HepG2 (cell line): ENCODE measurements around the gene ATG2A. TPM values are rescaled to one million over a fixed set of nuclear protein-coding genes. Genes with fewer than 3 reads are reported as not detected.

Source experiments
- CBX5 ChIP-seq: sonication (generic); formaldehyde crosslinking; IDR thresholded peaks from 2 replicates; pipeline ENCODE4 v1.4.0; 2020; ENCODE audit warnings: missing genetic modification reagents, borderline replicate concordance
- ELF1 ChIP-seq: sonication (generic); formaldehyde crosslinking; IDR thresholded peaks from 2 replicates; pipeline ENCODE4 v1.4.0; 2020; ENCODE audit warnings: missing genetic modification reagents
- GATAD1 ChIP-seq: IDR thresholded peaks from 2 replicates; pipeline ENCODE4 v1.6.1; 2016; ENCODE audit warnings: missing genetic modification reagents, missing compliant biosample characterization
- GATAD2A ChIP-seq: IDR thresholded peaks from 2 replicates; pipeline ENCODE4 v1.6.1; 2016
- KAT8 ChIP-seq: IDR thresholded peaks from 2 replicates; pipeline ENCODE4 v1.6.1; 2016; ENCODE audit warnings: missing genetic modification reagents, missing compliant biosample characterization
- NFYC ChIP-seq: IDR thresholded peaks from 2 replicates; pipeline ENCODE4 v1.6.1; 2016; ENCODE audit warnings: missing genetic modification reagents, missing compliant biosample characterization
- PAXIP1 ChIP-seq: sonication (generic); formaldehyde crosslinking; conservative IDR thresholded peaks from 2 replicates; pipeline ENCODE4 v1.4.0; 2020; ENCODE audit warnings: mild to moderate bottlenecking, missing genetic modification reagents, moderate library complexity
- RXRA ChIP-seq: sonication (generic); formaldehyde crosslinking; IDR thresholded peaks from 2 replicates; pipeline ENCODE4 v1.5.1; 2020; ENCODE audit warnings: missing genetic modification reagents
- SMC3 ChIP-seq: IDR thresholded peaks from 2 replicates; pipeline ENCODE4 v1.6.1; 2011; ENCODE audit warnings: low read length, improper control_type of control experiment
- ZNF281 ChIP-seq: sonication (generic); formaldehyde crosslinking; IDR thresholded peaks from 2 replicates; pipeline ENCODE4 v1.4.0; 2020; ENCODE audit warnings: missing genetic modification reagents, borderline replicate concordance
- ZNF674 ChIP-seq: sonication (generic); formaldehyde crosslinking; IDR thresholded peaks from 2 replicates; pipeline ENCODE4 v1.5.0; 2020; ENCODE audit warnings: low read depth, mild to moderate bottlenecking, missing genetic modification reagents
- ZNF709 ChIP-seq: sonication (generic); formaldehyde crosslinking; IDR thresholded peaks from 2 replicates; pipeline ENCODE4 v1.5.0; 2020; ENCODE audit warnings: mild to moderate bottlenecking, missing genetic modification reagents
- polyA plus RNA-seq, 8 experiments: library from polyadenylated mRNA; depleted of rRNA in 3 of 8; stranded (reverse) in 7 of 8; unstranded in 1 of 8; fragments of >200 nt; fragmentation: Illumina TruSeq in 4 of 8; extraction: Trizol in 4 of 8; gene quantifications; 2 replicates each; pipeline versions ENCODE4 v1.2.1 to v1.2.3, GENCODE V29; 2011 to 2016; ENCODE audit warnings: low read depth in 4 of 8, missing spikeins in 1 of 8, mixed read lengths in 1 of 8; ENCODE audit not compliant: insufficient read depth in 1 of 8
- total RNA-seq, 5 experiments: library from RNA; depleted of rRNA; stranded (reverse); fragments of >200 nt; fragmentation: Illumina TruSeq; extraction: Trizol; gene quantifications; 2 replicates each; pipeline ENCODE4 v1.2.3, GENCODE V29; 2016; ENCODE audit warnings: low read depth in 1 of 5
- TF ChIP-seq, protein P1 (sequence below): IDR thresholded peaks from 2 replicates; pipeline ENCODE4 v1.6.1; 2016; ENCODE audit warnings: mild to moderate bottlenecking, missing biosample characterization, missing genetic modification reagents
- TF ChIP-seq, protein P2 (sequence below): sonication (generic); formaldehyde crosslinking; IDR thresholded peaks from 2 replicates; pipeline ENCODE4 v1.5.1; 2020; ENCODE audit warnings: mild to moderate bottlenecking, missing genetic modification reagents, moderate library complexity
- TF ChIP-seq, protein P3 (sequence below): sonication (generic); formaldehyde crosslinking; IDR thresholded peaks from 2 replicates; pipeline ENCODE4 v1.8.1; 2023; ENCODE audit warnings: missing genetic modification reagents, inconsistent platforms, borderline replicate concordance

Gene ATG2A
- total and polyA plus RNA-seq, 2 of the 13 experiments (the other 11 are each of a cell fraction or from before 2014, with no cell fraction given), result 6.7 to 8.0 TPM

- TF ChIP-seq, protein P1, sequence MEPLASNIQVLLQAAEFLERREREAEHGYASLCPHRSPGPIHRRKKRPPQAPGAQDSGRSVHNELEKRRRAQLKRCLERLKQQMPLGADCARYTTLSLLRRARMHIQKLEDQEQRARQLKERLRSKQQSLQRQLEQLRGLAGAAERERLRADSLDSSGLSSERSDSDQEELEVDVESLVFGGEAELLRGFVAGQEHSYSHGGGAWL (CRISPR knock-in tag), result no peak
- TF ChIP-seq GATAD1 (CRISPR knock-in tag) (peak; percentile 43; the same call in 1 of the 2 replicates), KAT8 (0 out of 2 replicates have a peak, but pooled peaks have one; percentile 23), CBX5 (CRISPR knock-in tag) (peak; percentile 43; the same call in 1 of the 2 replicates), ZNF281 (CRISPR knock-in tag) (peak; percentile 96), ELF1 (CRISPR knock-in tag) (peak; percentile 17; the same call in 1 of the 2 replicates), PAXIP1 (peak; percentile 52), GATAD2A (CRISPR knock-in tag) (peak; percentile 78), SMC3 (no peak), ZNF709 (CRISPR knock-in tag) (no peak), NFYC (CRISPR knock-in tag) (no peak), RXRA (CRISPR knock-in tag) (peak; percentile 75; the same call in 1 of the 2 replicates), ZNF674 (CRISPR knock-in tag) (no peak)
- TF ChIP-seq, protein P2, sequence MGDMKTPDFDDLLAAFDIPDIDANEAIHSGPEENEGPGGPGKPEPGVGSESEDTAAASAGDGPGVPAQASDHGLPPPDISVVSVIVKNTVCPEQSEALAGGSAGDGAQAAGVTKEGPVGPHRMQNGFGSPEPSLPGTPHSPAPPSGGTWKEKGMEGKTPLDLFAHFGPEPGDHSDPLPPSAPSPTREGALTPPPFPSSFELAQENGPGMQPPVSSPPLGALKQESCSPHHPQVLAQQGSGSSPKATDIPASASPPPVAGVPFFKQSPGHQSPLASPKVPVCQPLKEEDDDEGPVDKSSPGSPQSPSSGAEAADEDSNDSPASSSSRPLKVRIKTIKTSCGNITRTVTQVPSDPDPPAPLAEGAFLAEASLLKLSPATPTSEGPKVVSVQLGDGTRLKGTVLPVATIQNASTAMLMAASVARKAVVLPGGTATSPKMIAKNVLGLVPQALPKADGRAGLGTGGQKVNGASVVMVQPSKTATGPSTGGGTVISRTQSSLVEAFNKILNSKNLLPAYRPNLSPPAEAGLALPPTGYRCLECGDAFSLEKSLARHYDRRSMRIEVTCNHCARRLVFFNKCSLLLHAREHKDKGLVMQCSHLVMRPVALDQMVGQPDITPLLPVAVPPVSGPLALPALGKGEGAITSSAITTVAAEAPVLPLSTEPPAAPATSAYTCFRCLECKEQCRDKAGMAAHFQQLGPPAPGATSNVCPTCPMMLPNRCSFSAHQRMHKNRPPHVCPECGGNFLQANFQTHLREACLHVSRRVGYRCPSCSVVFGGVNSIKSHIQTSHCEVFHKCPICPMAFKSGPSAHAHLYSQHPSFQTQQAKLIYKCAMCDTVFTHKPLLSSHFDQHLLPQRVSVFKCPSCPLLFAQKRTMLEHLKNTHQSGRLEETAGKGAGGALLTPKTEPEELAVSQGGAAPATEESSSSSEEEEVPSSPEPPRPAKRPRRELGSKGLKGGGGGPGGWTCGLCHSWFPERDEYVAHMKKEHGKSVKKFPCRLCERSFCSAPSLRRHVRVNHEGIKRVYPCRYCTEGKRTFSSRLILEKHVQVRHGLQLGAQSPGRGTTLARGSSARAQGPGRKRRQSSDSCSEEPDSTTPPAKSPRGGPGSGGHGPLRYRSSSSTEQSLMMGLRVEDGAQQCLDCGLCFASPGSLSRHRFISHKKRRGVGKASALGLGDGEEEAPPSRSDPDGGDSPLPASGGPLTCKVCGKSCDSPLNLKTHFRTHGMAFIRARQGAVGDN (CRISPR knock-in tag), result peak; percentile 85
- TF ChIP-seq, protein P3, sequence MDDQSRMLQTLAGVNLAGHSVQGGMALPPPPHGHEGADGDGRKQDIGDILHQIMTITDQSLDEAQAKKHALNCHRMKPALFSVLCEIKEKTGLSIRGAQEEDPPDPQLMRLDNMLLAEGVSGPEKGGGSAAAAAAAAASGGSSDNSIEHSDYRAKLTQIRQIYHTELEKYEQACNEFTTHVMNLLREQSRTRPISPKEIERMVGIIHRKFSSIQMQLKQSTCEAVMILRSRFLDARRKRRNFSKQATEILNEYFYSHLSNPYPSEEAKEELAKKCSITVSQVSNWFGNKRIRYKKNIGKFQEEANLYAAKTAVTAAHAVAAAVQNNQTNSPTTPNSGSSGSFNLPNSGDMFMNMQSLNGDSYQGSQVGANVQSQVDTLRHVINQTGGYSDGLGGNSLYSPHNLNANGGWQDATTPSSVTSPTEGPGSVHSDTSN, result no peak
These were observed 62.2 kb downstream of the ATG2A start (continued) for GRCh38 chr11:64854534-64855502.
